Heart right ventricle (tissue), 16 donors: ENCODE results near the gene TCIRG1. TPM values are rescaled to one million over a fixed set of nuclear protein-coding genes. Genes with fewer than 3 reads are reported as not detected.
A peak's percentile ranks its signal among the peaks of the same experiment; 100 is the strongest.

Experiments
- ATAC-seq, 8 donors: fragments of 200-7000 bp; cut with Tn5 transposase; one replicate each; pipeline ENCODE4 v1.9.1; 2020; ENCODE audit warnings: mild to moderate bottlenecking in 8 of 8, moderate library complexity in 8 of 8, moderate number of reproducible peaks in 1 of 8
- DNase-seq, 2 donors: peaks; one replicate each; pipeline ENCODE4 v3.0.0-alpha.2; 2020
- H3K27ac ChIP-seq, 10 donors: fragments of 200-600 bp; sonication (generic) in 2 of 10; one replicate each; pipeline versions ENCODE4 v1.5.0 to v1.8.0; 2020 to 2022; ENCODE audit warnings: mild to moderate bottlenecking in 3 of 10
- H3K27me3 ChIP-seq, 7 donors: fragments of 200-600 bp; one replicate each; pipeline ENCODE4 v1.8.0; 2021 to 2022; ENCODE audit warnings: mild to moderate bottlenecking in 2 of 7
- H3K36me3 ChIP-seq, 9 donors: fragments of 200-600 bp; sonication (generic) in 1 of 9; one replicate each; pipeline versions ENCODE4 v1.5.0 to v1.8.0; 2020 to 2022; ENCODE audit warnings: mild to moderate bottlenecking in 2 of 9
- H3K4me1 ChIP-seq, 9 donors: fragments of 200-600 bp; sonication (generic) in 1 of 9; one replicate each; pipeline versions ENCODE4 v1.5.0 to v1.8.0; 2020 to 2022; ENCODE audit warnings: mild to moderate bottlenecking in 4 of 9
- H3K4me3 ChIP-seq, 10 donors: fragments of 200-600 bp; sonication (generic) in 2 of 10; one replicate each; pipeline versions ENCODE4 v1.5.0 to v1.8.0; 2020 to 2022; ENCODE audit warnings: mild to moderate bottlenecking in 7 of 10, moderate library complexity in 2 of 10
- H3K9me3 ChIP-seq, 11 donors: fragments of 200-600 bp in 10 of 11; sonication (generic) in 2 of 11; one replicate each; pipeline versions ENCODE4 v1.5.0 to v1.8.0; 2013 to 2022; ENCODE audit warnings: mild to moderate bottlenecking in 2 of 11, control low read depth in 1 of 11, moderate library complexity in 1 of 11
- CTCF ChIP-seq, 9 donors: fragments of 200-600 bp; sonication (generic) in 2 of 9; IDR thresholded peaks; one replicate each; pipeline versions ENCODE4 v1.5.0 to v1.8.0; 2021 to 2022; ENCODE audit warnings: antibody characterized with exemption in 9 of 9, mild to moderate bottlenecking in 5 of 9, moderate library complexity in 1 of 9
- WGBS, 2 donors: extraction: QIAGEN DNeasy Blood & Tissue Kit; methylation state at CpG; one replicate each; pipeline ENCODE4 v1.1.7; 2013; ENCODE audit warnings: inconsistent platforms in 1 of 2; 5-methylcytosine and 5-hydroxymethylcytosine counted together
- intact Hi-C, 10 donors: fragments of 100-400 bp; cut with DNase I; formaldehyde crosslinking; loops; one replicate each; pipeline versions ENCODE4 v1.11.1 to v1.14.2; 2022
- polyA plus RNA-seq, 2 donors: library from polyadenylated mRNA; stranded (reverse); fragments of 200-250 nt; gene quantifications; one replicate each; pipeline ENCODE4 v1.2.3, GENCODE V29; 2013
- total RNA-seq, 10 donors: library from RNA; stranded (reverse); fragmentation: NEBNext Ultra II Directional in 3 of 10; extraction: Animal tissue kit (Norgen Biotek cat#: 25700) in 3 of 10; gene quantifications; one replicate each; pipeline versions ENCODE4 v1.2.1 to v1.2.4, GENCODE V29; 2021 to 2023
- donor health status: Arrhythmogenic right ventricular cardiomyopathy.
- donor health status: ischemic (EF 13 %, LVEDD 7.1; RV severe dilation, severe dysfunction).
- donor health status: healthy with polysubstance abuse.
- donor health status: DM: no; HTN: yes; CAD: no.
- donor health status: DM: no; HTN: no; CAD: no.
- donor health status: ischemic (EF 25% LVEDD 6.9; RV normal size, moderate dysfunction).
- donor health status: ischemic (EF 25% LVEDD 5.7; RV mildly dilated, moderate dysfunction).
- donor health status: healthy.
- donor health status: DM: yes; HTN: yes; CAD: no.
- donor health status: Ischemic cardiomyopathy.
- donor health status: ischemic (EF 35%, LVEDD 5.7; RV mildly dilated, moderate dysfunction).
- donor health status: nonischemic (EF 11% LVEDD 7.7; RV severe dilation, severe dysfunction).
- donor health status: DM: yes; HTN: yes; CAD: no.
- donor health status: PGD.
- donor health status: ischemic (EF 29% LVEDD 5.4; RV normal size, mild dysfunction).
- donor health status: nonischemic (EF 23%, LVEDD 6.1; RV moderate dilation, normal function).

The TCIRG1 gene
- total and polyA plus RNA-seq, 12 donors = 7.9 to 91.4 (median 15.1) TPM

DNA sequence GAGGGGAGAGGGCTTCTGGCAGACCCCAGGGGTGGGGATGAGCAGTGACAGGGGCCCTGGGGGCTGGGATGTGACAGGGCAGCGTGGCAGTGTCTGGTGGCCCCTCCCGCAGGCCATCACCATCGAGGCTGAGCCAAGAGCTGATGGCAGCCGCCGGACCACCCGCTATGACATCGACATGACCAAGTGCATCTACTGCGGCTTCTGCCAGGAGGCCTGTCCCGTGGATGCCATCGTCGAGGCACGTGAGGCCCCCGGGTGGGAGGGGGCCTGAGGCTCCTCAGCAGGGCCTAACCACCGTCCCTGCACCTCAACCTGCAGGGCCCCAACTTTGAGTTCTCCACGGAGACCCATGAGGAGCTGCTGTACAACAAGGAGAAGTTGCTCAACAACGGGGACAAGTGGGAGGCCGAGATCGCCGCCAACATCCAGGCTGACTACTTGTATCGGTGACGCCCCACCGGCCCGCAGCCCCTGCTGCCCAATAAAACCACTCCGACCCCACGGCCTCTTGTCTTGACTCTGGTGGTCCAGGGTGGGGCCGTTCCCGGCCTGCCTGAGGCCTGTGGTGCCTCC is 2.6 kb upstream of the TCIRG1 start:
- DNase-seq (peak in 1 of 2 donors; percentile 29), ATAC-seq (no peak)
- WGBS, 2 donors = 80 to 87% methylated on average over 27 of the region's 27 CpGs
- Histone ChIP-seq H3K4me1 (peaks cover 41 to 91% (median 68%) of the 10 kb centered on the region in 9 donors), H3K27ac (peak overlapping the region; percentile 45 to 97 (median 94)), H3K4me3 (no peak overlapping the region), H3K27me3 (no peaks in the 10 kb centered on the region), H3K36me3 (peaks cover 0 to 44% (median 0%) of the 10 kb centered on the region in 9 donors), H3K9me3 (no peaks in the 10 kb centered on the region)
- TF ChIP-seq CTCF (IDR thresholded peaks at IDR 0.05) = no peak
- intact Hi-C loops = loop anchor here in 3 of 10 donors (5.0 to 10.0 kb wide), 6 partner anchors 34 to 179 kb away; partner anchors contain the start of genes CHKA (in 2 of the 3), KMT5B (in 2 of the 3) and UNC93B1 (in 1 of the 3)

DNA sequence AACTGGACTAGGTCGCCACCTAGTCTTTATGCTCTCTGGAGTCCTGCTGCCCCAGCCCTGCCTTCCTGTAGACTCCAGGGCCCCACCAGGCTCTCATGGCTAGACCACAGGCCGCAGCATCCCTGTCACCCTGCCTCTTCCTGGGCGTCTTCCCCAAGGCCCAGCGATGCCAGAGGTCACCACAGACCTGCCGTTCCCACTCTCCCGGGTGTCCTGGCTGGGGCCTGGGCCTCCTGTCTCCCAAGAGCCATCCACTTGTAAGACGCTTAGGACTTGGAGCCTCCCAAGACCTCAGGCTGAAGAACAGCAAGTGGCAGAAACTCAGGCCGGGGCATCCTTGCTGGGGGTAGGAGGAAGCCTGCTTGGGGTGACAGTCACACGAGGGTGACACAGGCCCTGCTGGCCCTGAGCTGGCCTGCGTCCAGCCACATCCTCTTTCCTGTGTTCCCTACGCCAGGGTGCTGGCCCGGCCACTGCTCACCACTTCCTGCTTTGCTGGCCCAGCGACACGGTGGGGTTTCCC is 2.0 kb upstream of the TCIRG1 start:
- Histone ChIP-seq H3K4me3 (no peak overlapping the region), H3K9me3 (no peaks in the 10 kb centered on the region), H3K4me1 (peaks cover 37 to 87% (median 64%) of the 10 kb centered on the region in 9 donors), H3K36me3 (peaks cover 0 to 44% (median 0%) of the 10 kb centered on the region in 9 donors), H3K27ac (peak overlapping the region; percentile 45 to 97 (median 94)), H3K27me3 (no peaks in the 10 kb centered on the region)
- DNase-seq (peak; percentile 63 to 68), ATAC-seq (peak in 5 of 8 donors; percentile 18 to 49 (median 29))
- intact Hi-C loops = loop anchor here in 3 of 10 donors (5.0 to 10.0 kb wide), 6 partner anchors 34 to 178 kb away; partner anchors contain the start of genes CHKA (in 2 of the 3), KMT5B (in 2 of the 3) and UNC93B1 (in 1 of the 3)
- WGBS, 2 donors = 54% methylated on average over 14 of the region's 14 CpGs
- no peak for TF ChIP-seq CTCF (IDR thresholded peaks at IDR 0.05)

DNA sequence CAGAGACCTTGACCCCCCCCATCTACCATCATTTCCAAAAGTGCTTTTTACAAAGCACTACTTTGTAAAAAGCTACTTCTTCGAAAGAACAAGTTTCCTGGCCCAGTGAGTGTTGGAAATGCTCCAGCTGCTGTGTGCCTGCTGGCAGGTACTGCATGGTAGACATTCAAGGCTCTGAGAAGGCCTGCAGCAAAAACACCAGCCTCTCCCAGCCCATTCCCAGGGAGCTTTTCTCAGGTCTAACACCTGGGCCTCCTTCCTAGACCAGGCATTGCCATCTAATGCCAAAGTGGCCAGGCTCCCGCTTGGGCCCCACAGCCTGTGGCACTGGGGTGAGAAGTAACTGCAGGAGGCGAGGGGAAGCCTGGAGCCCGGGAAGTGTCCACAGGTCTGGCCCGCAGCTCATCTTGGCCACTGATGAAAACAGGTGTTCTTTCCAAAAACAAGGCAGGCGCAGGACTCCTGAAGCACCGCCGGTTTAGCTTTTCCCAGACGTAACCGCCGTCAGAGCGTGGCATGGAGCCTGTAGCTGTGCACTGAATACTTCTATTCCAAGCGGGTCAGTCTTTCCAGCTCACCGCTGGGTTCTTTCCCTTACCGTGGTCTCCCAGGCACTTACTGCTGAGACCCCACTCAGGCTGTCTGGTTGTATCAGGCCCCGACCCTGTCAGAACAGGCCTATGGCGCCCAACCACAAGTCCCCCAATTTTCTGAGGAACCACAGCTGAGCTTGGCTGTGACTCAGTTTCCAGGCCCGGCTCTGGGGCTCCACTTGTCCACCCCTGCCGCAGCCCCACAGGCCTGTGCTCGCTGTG is 1.2 kb upstream of the TCIRG1 start:
- intact Hi-C loops = loop anchor here in 4 of 10 donors (2.0 to 10.0 kb wide), 7 partner anchors 35 to 177 kb away; partner anchors contain the start of genes CHKA (in 3 of the 4), KMT5B (in 2 of the 4) and UNC93B1 (in 1 of the 4)
- peak overlapping the region in 6 of 10 donors; percentile 61 to 84 (median 70) for H3K4me3 ChIP-seq
- H3K9me3 ChIP-seq = no peaks in the 10 kb centered on the region
- no peak for DNase-seq
- no peaks in the 10 kb centered on the region for H3K27me3 ChIP-seq
- H3K36me3 ChIP-seq = peaks cover 0 to 45% (median 0%) of the 10 kb centered on the region in 9 donors
- H3K27ac ChIP-seq = peak overlapping the region; percentile 54 to 97 (median 94)
- TF ChIP-seq CTCF (IDR thresholded peaks at IDR 0.05) = no peak
- H3K4me1 ChIP-seq = peaks cover 30 to 79% (median 56%) of the 10 kb centered on the region in 9 donors
- no peak for ATAC-seq
- WGBS, 2 donors = 77 to 83% methylated on average over 20 of the region's 20 CpGs

DNA sequence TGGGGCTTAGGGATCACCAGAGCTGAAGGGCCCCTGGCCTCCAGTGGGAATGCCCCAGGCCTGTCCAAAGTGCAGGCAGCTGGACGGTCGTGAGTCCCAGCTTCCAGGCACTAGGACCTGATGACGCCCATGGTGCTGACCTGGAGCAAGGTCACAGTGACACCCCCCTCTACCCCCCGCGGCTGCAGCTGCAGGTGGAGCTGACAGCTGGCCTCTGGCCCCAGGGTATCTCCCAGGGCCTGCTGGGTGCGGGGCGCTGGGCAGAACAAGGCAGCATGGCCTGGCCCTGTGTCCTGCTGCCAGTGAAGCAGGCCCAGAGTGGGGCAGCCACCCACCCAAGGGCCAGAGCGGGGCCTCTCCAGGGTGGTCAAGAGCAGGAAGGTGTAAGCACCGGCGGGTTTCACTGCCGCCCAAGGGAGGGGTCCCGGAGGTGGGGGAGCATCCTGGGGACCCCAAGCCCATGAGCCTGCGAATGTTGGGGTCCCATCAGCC is 553 bp upstream of the TCIRG1 start:
- H3K36me3 ChIP-seq = peaks cover 0 to 45% (median 0%) of the 10 kb centered on the region in 9 donors
- WGBS, 2 donors = 19 to 30% methylated on average over 13 of the region's 13 CpGs
- H3K9me3 ChIP-seq = no peaks in the 10 kb centered on the region
- peaks cover 28 to 72% (median 50%) of the 10 kb centered on the region in 9 donors for H3K4me1 ChIP-seq
- intact Hi-C loops = loop anchor here in 4 of 10 donors (2.0 to 10.0 kb wide), 7 partner anchors 36 to 177 kb away; partner anchors contain the start of genes CHKA (in 3 of the 4), KMT5B (in 2 of the 4) and UNC93B1 (in 1 of the 4)
- H3K27ac ChIP-seq = peak overlapping the region; percentile 54 to 97 (median 94)
- ATAC-seq (peak in 7 of 8 donors; percentile 2 to 25 (median 13)), DNase-seq (no peak)
- no peaks in the 10 kb centered on the region for H3K27me3 ChIP-seq
- peak overlapping the region; percentile 52 to 84 (median 71) for H3K4me3 ChIP-seq
- no peak for TF ChIP-seq CTCF (IDR thresholded peaks at IDR 0.05)
